SK-N-MC (cell line): ENCODE measurements around the gene CBFA2T2.

ENCODE experiments used
- DNase-seq: peaks from one replicate; pipeline ENCODE4 v3.0.0-alpha.2; 2011; ENCODE audit warnings: low read depth, low spot score
- H3K27ac ChIP-seq: fragments of 200-600 bp; sonication (generic); 2 replicates; pipeline ENCODE4 v1.5.1; 2016; ENCODE audit warnings: mixed run types
- H3K36me3 ChIP-seq: fragments of 200-600 bp; sonication (generic); 2 replicates; pipeline ENCODE4 v1.6.1; 2017; ENCODE audit warnings: antibody characterized with exemption, low read length, mixed read lengths; ENCODE audit not compliant: insufficient read depth
- H3K4me3 ChIP-seq: fragments of 200-600 bp; sonication (generic); 2 replicates; pipeline ENCODE4 v1.5.1; 2016
- H3K9ac ChIP-seq: fragments of 200-600 bp; sonication (generic); 2 replicates; pipeline ENCODE4 v1.8.0; 2017; ENCODE audit warnings: mixed run types, mixed read lengths; ENCODE audit not compliant: insufficient read length
- H3K9me3 ChIP-seq: fragments of 200-600 bp; sonication (generic); 2 replicates; pipeline ENCODE4 v1.6.1; 2017; ENCODE audit warnings: low read depth, mild to moderate bottlenecking, antibody characterized with exemption, low read length, moderate library complexity, mixed read lengths
- EZH2 ChIP-seq: fragments of 200-600 bp; sonication (generic); IDR thresholded peaks from one replicate; pipeline ENCODE4 v1.6.1; 2017; ENCODE audit warnings: antibody characterized with exemption
- FOXP2 ChIP-seq: optimal IDR thresholded peaks from 2 replicates; pipeline ENCODE3; 2011; ENCODE audit warnings: mild to moderate bottlenecking, moderate library complexity; ENCODE audit not compliant: insufficient read depth; ENCODE audit errors: extremely low read length, control extremely low read depth
- POLR2AphosphoS5 ChIP-seq: IDR thresholded peaks from 2 replicates; pipeline ENCODE4 v1.6.1; 2012; ENCODE audit warnings: mild to moderate bottlenecking, low read depth, low read length, borderline replicate concordance

The CBFA2T2 gene

GRCh38 chr20:33681288-33681687, 191.4 kb downstream of the CBFA2T2 start:
- no peak overlapping the region for H3K9ac ChIP-seq
- no peak for DNase-seq
- no peak overlapping the region for H3K4me3 ChIP-seq
- no peaks in the 10 kb centered on the region for H3K9me3 ChIP-seq
- TF ChIP-seq EZH2 (no peak), FOXP2 (no peak), POLR2AphosphoS5 (no peak)
- H3K36me3 ChIP-seq, result peaks cover 34% of the 10 kb centered on the region
- H3K27ac ChIP-seq, result no peak overlapping the region

GRCh38 chr20:33681728-33682353, 191.9 kb downstream of the CBFA2T2 start:
- DNase-seq, result no peak
- Histone ChIP-seq H3K4me3 (no peak overlapping the region), H3K27ac (no peak overlapping the region), H3K9me3 (no peaks in the 10 kb centered on the region), H3K9ac (no peak overlapping the region), H3K36me3 (peaks cover 34% of the 10 kb centered on the region)
- TF ChIP-seq POLR2AphosphoS5, result no peak
- no peak for TF ChIP-seq EZH2
- TF ChIP-seq FOXP2, result no peak

- H3K36me3 ChIP-seq, result peaks cover 12% of the 10 kb centered on the region; the same call in 1 of the 2 replicates
- peak overlapping the region; percentile 72 for H3K9ac ChIP-seq
- peak overlapping the region; percentile 33 for H3K27ac ChIP-seq
- peak; percentile 30; the same call in 1 of the 2 replicates for TF ChIP-seq POLR2AphosphoS5
- no peak for TF ChIP-seq EZH2
- TF ChIP-seq FOXP2, result peak; percentile 62
- DNase-seq, result no peak
- H3K4me3 ChIP-seq, result peak overlapping the region; percentile 86
- no peaks in the 10 kb centered on the region for H3K9me3 ChIP-seq
These were observed 194.8 kb downstream of the CBFA2T2 start for GRCh38 chr20:33684533-33685327.

GRCh38 chr20:33685328-33686099, 195.6 kb downstream of the CBFA2T2 start:
- Histone ChIP-seq H3K36me3 (peaks cover 4% of the 10 kb centered on the region; the same call in 1 of the 2 replicates), H3K9ac (peak overlapping the region; percentile 72), H3K9me3 (no peaks in the 10 kb centered on the region), H3K27ac (no peak overlapping the region), H3K4me3 (peak overlapping the region; percentile 86)
- no peak; the same call in 1 of the 2 replicates for TF ChIP-seq POLR2AphosphoS5
- no peak for TF ChIP-seq EZH2
- no peak for TF ChIP-seq FOXP2
- no peak for DNase-seq

GRCh38 chr20:33686100-33686983, 196.4 kb downstream of the CBFA2T2 start, which contains the start of gene E2F1:
Gene E2F1 (minus strand): TSS chr20:33686385. CDS start chr20:33686264, 121 bp downstream.
- H3K27ac ChIP-seq, result no peak within 1 kb of the TSS
- 0 out of 2 replicates have a peak, but pooled peaks cover 3% of the 10 kb centered on the region for H3K36me3 ChIP-seq
- DNase-seq, result no peak
- no peaks in the 10 kb centered on the region for H3K9me3 ChIP-seq
- peak within 1 kb of the TSS; percentile 86 for H3K4me3 ChIP-seq
- peak within 1 kb of the TSS; percentile 72 for H3K9ac ChIP-seq
- TF ChIP-seq POLR2AphosphoS5, result peak; percentile 54; the same call in 1 of the 2 replicates
- no peak for TF ChIP-seq EZH2
- no peak for TF ChIP-seq FOXP2

GRCh38 chr20:33686984-33687366, 197.1 kb downstream of the CBFA2T2 start:
- DNase-seq, result no peak
- Histone ChIP-seq H3K9me3 (no peaks in the 10 kb centered on the region), H3K27ac (no peak overlapping the region), H3K36me3 (0 out of 2 replicates have a peak, but pooled peaks cover 3% of the 10 kb centered on the region), H3K4me3 (peak overlapping the region; percentile 86), H3K9ac (no peak overlapping the region)
- no peak for TF ChIP-seq FOXP2
- TF ChIP-seq EZH2, result no peak
- no peak for TF ChIP-seq POLR2AphosphoS5

GRCh38 chr20:33687370-33687915, 197.5 kb downstream of the CBFA2T2 start:
- TF ChIP-seq POLR2AphosphoS5, result no peak
- no peak for TF ChIP-seq EZH2
- no peak for TF ChIP-seq FOXP2
- Histone ChIP-seq H3K27ac (no peak overlapping the region), H3K9ac (no peak overlapping the region), H3K9me3 (no peaks in the 10 kb centered on the region), H3K36me3 (0 out of 2 replicates have a peak, but pooled peaks cover 3% of the 10 kb centered on the region), H3K4me3 (no peak overlapping the region)
- DNase-seq, result no peak
